D341Med (cell line): ENCODE results near the gene FOXO3.
"Not testable (repeated sequence)": the region's sequence is repeated elsewhere in the genome, so short reads cannot be mapped to it uniquely, and the experiment has no call there.

Experiments used
- DNase-seq: peaks from one replicate; pipeline ENCODE4 v3.0.0; 2012; ENCODE audit warnings: low spot score

FOXO3 gene

DNA sequence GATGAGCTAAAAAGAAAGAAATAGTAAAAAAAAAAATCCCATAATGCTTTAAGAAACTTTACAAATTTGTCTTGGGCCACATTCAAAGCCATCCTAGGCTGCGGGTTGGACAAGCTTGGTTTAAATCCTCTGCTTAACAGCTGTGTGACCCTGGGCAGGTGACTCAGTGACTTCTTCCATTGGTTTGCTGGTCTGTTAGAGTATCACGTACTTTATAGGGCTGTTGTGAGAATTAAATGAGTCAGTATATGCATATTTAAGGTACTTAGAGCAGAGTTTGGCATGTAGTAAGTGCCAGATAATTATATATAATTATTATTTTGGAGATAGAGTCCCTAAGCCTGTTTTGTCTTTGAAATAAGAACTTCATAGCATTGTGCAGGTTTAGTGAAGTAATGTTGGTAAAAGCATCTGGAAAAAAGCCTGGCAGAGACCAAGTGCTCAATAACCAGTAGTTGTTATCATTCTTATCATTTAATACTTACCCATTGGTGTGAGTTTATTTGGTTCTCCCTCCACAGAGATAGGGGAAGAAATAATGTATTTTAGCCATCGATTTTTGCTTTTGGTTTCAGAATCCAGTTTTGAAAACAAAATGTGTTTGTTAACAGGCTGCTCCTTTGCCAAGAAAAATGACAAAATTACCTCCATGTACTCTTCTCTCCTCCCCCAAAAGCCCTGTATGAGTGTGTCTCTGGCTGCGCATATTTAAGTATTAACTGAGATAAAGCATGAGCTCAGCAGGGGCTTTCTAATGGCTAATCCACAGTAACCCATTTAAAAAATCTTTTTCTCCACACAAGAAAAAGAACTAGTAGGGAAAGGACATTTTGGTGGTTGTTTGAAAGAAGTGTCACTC lies 67.2 kb downstream of the FOXO3 start:
- DNase-seq = no peak

- DNase-seq = no peak
Measured at GRCh38 chr6:108630050-108630714, 69.5 kb downstream of the FOXO3 start.

- no peak for DNase-seq
Measured at GRCh38 chr6:108632441-108632840, 71.7 kb downstream of the FOXO3 start.

GRCh38 chr6:108633436-108633835 lies 72.7 kb downstream of the FOXO3 start:
- DNase-seq = no peak

GRCh38 chr6:108635505-108636226 lies 74.9 kb downstream of the FOXO3 start:
- DNase-seq = peak; percentile 52

GRCh38 chr6:108637963-108638362 lies 77.2 kb downstream of the FOXO3 start:
- no peak for DNase-seq

DNA sequence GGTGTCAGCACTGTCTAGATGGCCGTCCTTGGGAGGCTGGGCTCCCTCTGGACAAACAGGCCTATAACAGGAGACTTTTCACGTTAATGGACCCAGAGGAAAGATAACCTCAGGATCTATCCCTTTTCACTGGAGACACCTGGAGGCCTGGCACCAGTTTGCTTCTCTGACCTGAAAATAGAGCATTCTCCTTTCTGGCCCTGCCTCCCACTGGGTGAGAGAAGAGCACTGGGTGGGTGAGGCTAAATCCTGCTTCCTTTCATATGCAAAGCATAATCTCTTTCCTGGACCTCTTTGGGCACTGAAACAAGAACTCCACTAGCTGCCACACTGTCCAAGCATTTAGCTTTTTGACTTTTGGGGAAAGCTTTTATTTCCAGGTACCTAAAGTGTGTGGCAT lies 78.3 kb downstream of the FOXO3 start:
- no peak for DNase-seq

DNA sequence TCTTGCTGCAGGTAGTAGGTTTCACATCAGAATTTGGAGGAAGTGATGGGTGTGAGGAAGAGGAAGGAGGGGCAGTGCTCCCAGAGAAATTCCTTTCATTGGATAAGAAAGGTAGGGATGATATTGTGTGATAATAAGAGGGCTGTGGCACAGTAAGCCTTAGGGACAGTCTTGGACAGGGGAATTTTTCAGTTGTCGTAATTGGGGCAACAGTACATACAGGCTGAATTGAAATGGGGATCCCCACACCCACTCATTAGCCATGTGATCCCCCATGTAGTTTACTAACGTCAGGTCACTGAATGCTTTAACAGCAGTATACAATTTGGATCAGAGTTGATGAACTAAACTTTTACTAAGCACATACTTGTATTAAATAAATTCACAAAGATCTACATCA lies 79.4 kb downstream of the FOXO3 start:
- no peak for DNase-seq

DNA sequence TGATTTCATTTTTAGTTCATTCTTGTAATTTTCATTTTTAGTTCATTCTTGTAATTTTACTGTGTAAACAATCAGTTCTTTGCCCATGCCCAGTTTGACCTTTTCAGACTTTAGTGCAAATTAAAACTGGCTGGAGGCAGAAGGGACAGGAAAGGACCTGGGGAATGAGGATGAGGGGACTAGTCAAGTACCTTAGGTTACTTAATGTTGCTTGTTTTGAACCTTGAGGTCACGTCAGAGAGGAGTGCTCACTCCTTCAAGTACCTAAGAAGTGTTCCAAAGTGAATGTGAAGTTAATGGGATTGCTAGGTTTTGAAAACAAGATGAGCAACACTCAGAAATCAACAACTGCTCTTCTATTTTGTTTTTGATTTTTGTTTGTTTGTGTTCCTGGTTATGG lies 82.5 kb downstream of the FOXO3 start:
- DNase-seq = no peak

DNA sequence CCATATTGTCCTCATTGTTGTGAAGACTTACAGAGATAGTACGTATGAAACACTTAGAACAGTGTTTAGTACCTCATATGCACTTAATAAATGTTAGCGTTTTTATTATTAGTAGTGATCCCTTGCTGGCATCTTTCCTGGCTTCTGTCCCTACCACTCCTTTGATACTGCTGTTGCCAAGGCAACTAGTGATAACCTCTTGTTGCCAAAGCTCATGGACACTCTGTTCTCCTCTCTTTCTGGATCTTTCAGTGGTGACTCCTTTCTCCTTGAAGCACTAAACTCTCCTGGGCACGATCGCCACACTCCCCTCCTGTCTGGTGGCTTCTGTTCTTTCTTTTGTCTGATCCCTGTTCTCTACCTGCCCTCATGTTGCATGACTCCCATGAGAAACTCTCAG lies 83.5 kb downstream of the FOXO3 start:
- DNase-seq = no peak

GRCh38 chr6:108648191-108648590 lies 87.5 kb downstream of the FOXO3 start:
- DNase-seq = no peak

DNA sequence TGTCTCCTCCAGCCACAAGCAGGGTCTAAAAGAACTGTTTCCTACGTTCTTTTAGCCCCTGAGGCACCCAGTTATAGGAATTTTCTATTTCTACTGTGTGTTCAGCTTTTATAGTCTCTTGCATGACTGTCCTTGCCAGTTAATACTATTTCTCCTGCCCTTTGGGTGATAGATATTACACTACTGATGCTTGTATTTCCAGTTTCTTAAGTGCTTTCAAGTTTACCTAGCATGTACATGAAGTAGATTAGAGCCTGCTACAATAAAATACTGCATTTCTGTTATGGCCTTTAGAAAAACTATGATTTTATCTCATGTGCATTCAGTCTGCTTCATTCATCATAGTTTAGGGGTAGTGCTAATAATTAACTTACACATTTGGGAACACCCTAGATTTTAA lies 89.6 kb downstream of the FOXO3 start:
- no peak for DNase-seq

- DNase-seq = no peak
Measured at GRCh38 chr6:108650781-108651180, 90.1 kb downstream of the FOXO3 start.

- no peak for DNase-seq
Measured at GRCh38 chr6:108651340-108652227, 90.9 kb downstream of the FOXO3 start.

DNA sequence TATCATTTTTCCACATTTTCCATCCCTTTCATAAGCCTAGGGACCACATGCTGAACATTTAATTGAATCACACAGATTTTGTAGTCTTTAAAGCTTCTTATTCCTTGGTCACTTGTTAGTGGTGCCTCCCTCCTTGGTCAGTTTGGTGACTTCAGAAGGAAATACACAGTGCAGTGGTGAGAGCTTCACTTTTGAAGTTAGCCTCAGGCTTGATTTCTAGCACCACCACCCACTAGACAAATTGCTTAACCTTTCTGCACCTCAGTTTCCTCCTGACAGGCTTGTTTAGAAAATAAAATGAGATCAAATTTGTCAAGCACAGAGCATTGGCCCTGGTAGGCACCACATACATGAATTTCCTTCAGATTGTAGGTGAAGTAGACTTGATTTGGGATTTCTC lies 91.7 kb downstream of the FOXO3 start:
- DNase-seq = no peak

- no peak for DNase-seq
Measured at GRCh38 chr6:108653949-108654348, 93.2 kb downstream of the FOXO3 start.

DNA sequence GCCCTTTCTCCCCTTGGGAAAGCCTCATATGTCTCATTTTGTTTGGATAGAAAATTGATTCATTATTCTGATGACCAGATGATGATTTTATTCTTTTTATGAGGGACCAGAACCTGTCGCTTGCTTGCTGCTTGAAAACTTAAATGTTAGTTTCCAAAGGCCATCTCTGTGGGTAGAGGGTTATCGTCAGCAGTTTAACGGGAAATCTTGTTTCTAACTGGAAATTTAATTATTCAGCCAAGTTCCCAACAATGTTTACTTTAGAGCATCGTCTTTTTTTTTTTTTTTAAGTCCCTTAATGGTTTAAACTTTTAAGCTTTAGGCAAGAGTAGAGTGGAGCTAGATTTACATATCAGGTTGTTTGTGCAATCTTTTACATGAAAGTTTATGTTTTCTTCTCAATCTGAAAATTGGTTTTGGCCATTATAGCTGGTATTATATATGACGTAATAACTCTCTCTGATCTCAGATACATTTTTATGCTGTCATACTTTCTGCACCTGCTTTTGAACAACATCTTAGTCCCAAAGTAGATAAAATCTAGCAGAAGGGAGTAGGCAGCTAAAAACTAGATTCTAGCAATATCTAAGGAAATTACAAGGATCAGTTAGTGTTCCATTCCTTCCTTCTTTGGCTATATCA lies 93.9 kb downstream of the FOXO3 start:
- DNase-seq = no peak

GRCh38 chr6:108655806-108656651 lies 95.3 kb downstream of the FOXO3 start:
- no peak for DNase-seq

DNA sequence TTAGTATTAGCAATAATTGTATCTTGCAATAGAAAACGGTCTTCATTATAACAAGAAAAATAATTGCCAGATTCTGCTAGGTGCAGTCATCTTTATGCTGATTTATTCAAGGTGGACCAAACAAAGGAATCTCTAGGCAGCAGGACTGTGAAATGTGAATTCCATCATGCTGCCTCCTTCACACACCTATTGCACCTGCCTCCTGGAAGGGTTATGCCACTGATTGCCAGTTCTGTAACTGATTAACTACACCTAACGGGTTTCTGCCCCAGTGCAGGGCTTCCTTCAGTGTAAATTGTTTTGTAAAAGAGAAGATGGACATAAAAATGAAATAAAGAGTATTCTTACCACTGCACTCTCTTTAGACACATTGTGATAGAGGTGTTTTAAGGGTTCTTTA lies 96.1 kb downstream of the FOXO3 start:
- DNase-seq = no peak

DNA sequence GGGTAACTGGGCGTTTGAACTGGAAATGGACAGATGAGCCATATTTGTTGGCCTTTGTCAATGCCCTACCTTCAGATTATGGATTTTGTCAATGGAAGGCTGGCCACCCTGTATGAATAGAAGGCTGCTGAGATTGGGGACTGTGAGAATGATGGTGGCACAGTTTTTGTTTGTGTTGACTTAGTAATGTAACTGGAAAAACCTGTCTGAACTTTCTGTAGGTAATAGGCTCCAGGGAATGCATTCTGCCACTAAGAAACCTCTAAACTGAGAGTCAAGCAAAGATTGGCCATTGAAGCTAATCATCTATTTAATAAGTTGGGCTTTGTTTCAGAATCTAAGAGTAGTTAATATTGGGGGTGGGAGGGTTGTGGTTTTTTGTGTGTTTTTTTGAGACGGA lies 97.5 kb downstream of the FOXO3 start:
- no peak for DNase-seq

DNA sequence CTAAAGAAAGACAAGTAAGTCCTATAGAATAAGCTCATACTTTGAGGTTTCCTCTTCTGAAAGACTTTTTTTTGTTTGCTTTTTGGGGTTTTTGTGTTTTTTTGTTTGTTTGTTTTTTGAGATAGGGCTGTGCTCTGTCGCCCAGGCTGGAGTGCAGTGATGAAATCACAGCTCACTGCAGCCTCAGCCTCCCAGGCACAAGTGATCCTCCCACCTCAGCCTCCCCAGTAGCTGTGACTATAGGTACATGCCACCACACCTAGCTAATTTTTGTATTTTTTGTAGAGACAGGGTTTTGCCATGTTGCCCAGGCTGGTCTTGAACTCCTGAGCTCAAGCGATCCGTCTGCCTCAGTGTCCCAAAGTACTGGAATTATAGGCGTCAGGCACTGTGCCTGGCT lies 98.1 kb downstream of the FOXO3 start:
- DNase-seq = not testable (repeated sequence)
